TTC549 (cell line): ENCODE data around the gene NEUROG1.

Source experiments
- FAIRE-seq: peaks from 2 replicates; lab custom pipeline; 2012; peaks lifted over from hg19 to GRCh38; lab: Jason Lieb, UNC

Gene NEUROG1

GRCh38 chr5:135493406-135494180 is 42.2 kb downstream of the NEUROG1 start:
- no peak for FAIRE-seq

GRCh38 chr5:135492319-135492626 is 43.5 kb downstream of the NEUROG1 start:
- FAIRE-seq, result no peak

- no peak for FAIRE-seq
Observed at GRCh38 chr5:135491552-135492318, 44.0 kb downstream of the NEUROG1 start.

- no peak for FAIRE-seq
Observed at GRCh38 chr5:135491038-135491551, 44.7 kb downstream of the NEUROG1 start.

GRCh38 chr5:135490245-135491037 is 45.3 kb downstream of the NEUROG1 start:
- no peak for FAIRE-seq

GRCh38 chr5:135489466-135490244 is 46.1 kb downstream of the NEUROG1 start:
- FAIRE-seq, result no peak

- no peak for FAIRE-seq
Observed at GRCh38 chr5:135488727-135489465, 46.9 kb downstream of the NEUROG1 start.

- no peak for FAIRE-seq
Observed at GRCh38 chr5:135487839-135488514, 47.8 kb downstream of the NEUROG1 start.

- no peak for FAIRE-seq
Observed at GRCh38 chr5:135487037-135487395, 48.7 kb downstream of the NEUROG1 start.

GRCh38 chr5:135486131-135487036 is 49.4 kb downstream of the NEUROG1 start:
- no peak for FAIRE-seq

GRCh38 chr5:135484674-135485086 is 51.1 kb downstream of the NEUROG1 start:
- FAIRE-seq, result no peak
